ENCODE measurements around the gene SERGEF. TPM values are rescaled to one million over a fixed set of nuclear protein-coding genes. Genes with fewer than 3 reads are reported as not detected.

SERGEF gene
- total RNA-seq, 1 experiment from 2014 or later: 31.4 TPM

GRCh38 chr11:17762309-17762974, 250.4 kb downstream of the SERGEF start:
- no CpG with 5 or more reads among the region's 17 CpGs for WGBS (ENCODE audit: extremely low coverage, insufficient read length, low lambda C conversion rate)
- Histone ChIP-seq H4K5ac (ENCODE audit: insufficient read length, low read depth, low read length) (no peak overlapping the region), H2AK5ac (ENCODE audit: insufficient read length, low read length) (no peak overlapping the region), H3K4me1 (ENCODE audit: insufficient read depth, low read length) (no peaks in the 10 kb centered on the region), H3K14ac (ENCODE audit: insufficient read depth, low read length) (no peak overlapping the region), H3K27me3 (ENCODE audit: insufficient read depth, low read length) (no peaks in the 10 kb centered on the region), H4K91ac (ENCODE audit: insufficient read length, low read depth, low read length) (no peak overlapping the region), H3K27ac (ENCODE audit: insufficient read length, low read depth, low read length) (no peak overlapping the region), H2AFZ (ENCODE audit: low read length) (no peak overlapping the region), H3K4ac (ENCODE audit: low read depth, low read length) (no peak overlapping the region), H3K79me2 (ENCODE audit: insufficient read depth, low read length) (no peaks in the 10 kb centered on the region), H3K9ac (ENCODE audit: extremely low read depth, insufficient read length, low read length) (no peak overlapping the region), H2BK120ac (ENCODE audit: low read depth, low read length, poor library complexity, severe bottlenecking) (no peak overlapping the region), H3T11ph (ENCODE audit: low read length) (no peak overlapping the region), H2BK5ac (ENCODE audit: insufficient read length, low read length) (no peak overlapping the region), H3K4me2 (ENCODE audit: insufficient read depth, insufficient read length, low read length) (no peak overlapping the region), H2BK12ac (ENCODE audit: insufficient read length, low read depth, low read length) (no peak overlapping the region), H3K56ac (ENCODE audit: insufficient read length, low read depth, low read length) (no peak overlapping the region), H3K23ac (ENCODE audit: insufficient read length, low read depth, low read length) (no peak overlapping the region), H4K8ac (replicated peaks; ENCODE audit: insufficient read length, low read depth, low read length) (no peak overlapping the region), H3K9me3 (ENCODE audit: control insufficient read depth, low read depth, low read length) (no peaks in the 10 kb centered on the region), H4K20me1 (ENCODE audit: control insufficient read depth, insufficient read depth, insufficient read length) (no peaks in the 10 kb centered on the region), H3K18ac (ENCODE audit: insufficient read length, low read depth, low read length) (no peak overlapping the region), H2BK15ac (ENCODE audit: low read depth, low read length) (no peak overlapping the region), H2BK20ac (ENCODE audit: low read depth, low read length, poor library complexity, severe bottlenecking) (no peak overlapping the region), H3K79me1 (ENCODE audit: insufficient read depth, low read depth, low read length, poor library complexity, severe bottlenecking) (no peaks in the 10 kb centered on the region), H3K23me2 (ENCODE audit: insufficient read length, low read depth, low read length, poor library complexity, severe bottlenecking) (no peaks in the 10 kb centered on the region)
- Mint-ChIP-seq H3K9me3 (no peaks in the 10 kb centered on the region; a peak in 2 of 5 replicates), H3K27ac (peak overlapping the region in 1 of 3 experiments; percentile 63; a peak in 1 of 7 replicates), H3K4me1 (peaks cover 2 to 12% of the 10 kb centered on the region in 2 experiments; a peak in 3 of 4 replicates), H3K27me3 (ENCODE audit: low read depth) (peaks cover 6% of the 10 kb centered on the region), H3K4me3 (no peak overlapping the region), H3K36me3 (ENCODE audit: insufficient read depth in 1 of 3, low read depth in 3 of 3) (no peaks in the 10 kb centered on the region)
- no peak for TF ChIP-seq CTCF (conservative IDR thresholded peaks at IDR 0.05)
- DNase-seq: no peak
